Gastroesophageal sphincter (tissue), 4 donors: ENCODE results near the gene DZIP3. TPM values are rescaled to one million over a fixed set of nuclear protein-coding genes. Genes with fewer than 3 reads are reported as not detected.

Experiments
- ATAC-seq: fragments of 150-250 bp; one replicate; pipeline ENCODE4 v1.9.1; 2016; ENCODE audit warnings: mild to moderate bottlenecking, moderate library complexity
- H3K27ac ChIP-seq, 4 donors: fragments of 200-600 bp; sonication (generic) in 3 of 4; 1 replicate in 3 of 4; 2 replicates in 1 of 4; pipeline ENCODE4 v1.5.1; 2016 to 2019
- H3K27me3 ChIP-seq: fragments of 200-600 bp; sonication (generic); one replicate; pipeline ENCODE4 v1.5.1; 2019
- H3K36me3 ChIP-seq, 2 donors: fragments of 200-600 bp; sonication (generic); one replicate each; pipeline ENCODE4 v1.5.1; 2019; ENCODE audit warnings: control low read depth in 1 of 2
- H3K4me1 ChIP-seq, 3 donors: fragments of 200-600 bp; sonication (generic); 1 replicate in 2 of 3; 2 replicates in 1 of 3; pipeline ENCODE4 v1.5.1; 2016 to 2019; ENCODE audit warnings: control low read depth in 2 of 3
- H3K4me3 ChIP-seq, 2 donors: fragments of 200-600 bp; sonication (generic); one replicate each; pipeline ENCODE4 v1.5.1; 2019; ENCODE audit warnings: mild to moderate bottlenecking in 1 of 2, moderate library complexity in 1 of 2
- H3K9me3 ChIP-seq, 3 donors: fragments of 200-600 bp; sonication (generic); one replicate each; pipeline ENCODE4 v1.5.1; 2017 to 2019; ENCODE audit warnings: control low read depth in 2 of 3
- CTCF ChIP-seq, 4 experiments: fragments of 200-600 bp in 2 of 4; fragments of 450-650 bp in 2 of 4; sonication (generic) in 1 of 4; IDR thresholded peaks; one replicate each; pipeline ENCODE4 v1.5.1; 2017 to 2019; ENCODE audit warnings: antibody characterized with exemption in 4 of 4, mild to moderate bottlenecking in 2 of 4, moderate library complexity in 2 of 4
- EP300 ChIP-seq: sonication (generic); formaldehyde crosslinking; IDR thresholded peaks from one replicate; pipeline ENCODE4 v1.6.1; 2017; ENCODE audit warnings: antibody characterized with exemption, mild to moderate bottlenecking
- POLR2A ChIP-seq, 2 donors: fragments of 450-650 bp; IDR thresholded peaks; one replicate each; pipeline ENCODE4 v1.6.1; 2017; ENCODE audit warnings: antibody characterized with exemption in 2 of 2, mild to moderate bottlenecking in 2 of 2, moderate library complexity in 1 of 2
- POLR2AphosphoS5 ChIP-seq: sonication (generic); formaldehyde crosslinking; IDR thresholded peaks from one replicate; pipeline ENCODE4 v1.6.1; 2017; ENCODE audit warnings: antibody characterized with exemption
- WGBS, 2 donors: methylation state at CpG; one replicate each; pipeline ENCODE4 v1.1.5; 2018; ENCODE audit warnings: low coverage in 1 of 2; 5-methylcytosine and 5-hydroxymethylcytosine counted together
- small RNA-seq, 4 donors: library from RNA; depleted of rRNA; stranded (forward); fragments of <200 nt; gene quantifications; one replicate each; pipeline ENCODE3, GENCODE V24; 2016
- total RNA-seq, 4 donors: library from RNA; depleted of rRNA; stranded (reverse); fragments of >200 nt; gene quantifications; one replicate each; pipeline ENCODE4 v1.1.0, GENCODE V29; 2016

The DZIP3 gene
- total RNA-seq, 4 donors from 2014 or later: 8.3 to 20.5 (median 10.0) TPM

- Histone ChIP-seq H3K4me1 (no peaks in the 10 kb centered on the region), H3K27me3 (no peaks in the 10 kb centered on the region), H3K9me3 (no peaks in the 10 kb centered on the region), H3K27ac (no peak overlapping the region), H3K4me3 (no peak overlapping the region), H3K36me3 (no peaks in the 10 kb centered on the region)
- WGBS, 2 donors: 63 to 73% methylated on average over 3 of the region's 4 CpGs
- TF ChIP-seq CTCF (IDR thresholded peaks at IDR 0.05) (no peak), POLR2AphosphoS5 (no peak), EP300 (no peak), POLR2A (IDR thresholded peaks at IDR 0.05) (no peak)
- ATAC-seq: no peak
These were observed 134.6 kb downstream of the DZIP3 start for GRCh38 chr3:108724101-108724500.

GRCh38 chr3:108728105-108728504 lies 138.6 kb downstream of the DZIP3 start:
- Histone ChIP-seq H3K4me3 (no peak overlapping the region), H3K4me1 (no peaks in the 10 kb centered on the region), H3K9me3 (no peaks in the 10 kb centered on the region), H3K27ac (no peak overlapping the region), H3K36me3 (no peaks in the 10 kb centered on the region), H3K27me3 (no peaks in the 10 kb centered on the region)
- TF ChIP-seq POLR2A (IDR thresholded peaks at IDR 0.05): no peak
- no peak for TF ChIP-seq EP300
- TF ChIP-seq POLR2AphosphoS5: no peak
- TF ChIP-seq CTCF (IDR thresholded peaks at IDR 0.05): no peak
- ATAC-seq: no peak

- TF ChIP-seq POLR2A (IDR thresholded peaks at IDR 0.05): no peak
- TF ChIP-seq EP300: no peak
- no peak for TF ChIP-seq CTCF (IDR thresholded peaks at IDR 0.05)
- TF ChIP-seq POLR2AphosphoS5: no peak
- Histone ChIP-seq H3K4me1 (no peaks in the 10 kb centered on the region), H3K27me3 (no peaks in the 10 kb centered on the region), H3K4me3 (no peak overlapping the region), H3K36me3 (no peaks in the 10 kb centered on the region), H3K27ac (no peak overlapping the region), H3K9me3 (no peaks in the 10 kb centered on the region)
- 67 to 86% methylated on average over 1 of the region's 1 CpG for WGBS, 2 donors
- no peak for ATAC-seq
These were observed 139.4 kb downstream of the DZIP3 start for GRCh38 chr3:108728934-108729333.

GRCh38 chr3:108736821-108737220 lies 147.3 kb downstream of the DZIP3 start:
- Histone ChIP-seq H3K27me3 (peaks cover 14% of the 10 kb centered on the region), H3K4me3 (no peak overlapping the region), H3K36me3 (no peaks in the 10 kb centered on the region), H3K27ac (no peak overlapping the region), H3K4me1 (no peaks in the 10 kb centered on the region), H3K9me3 (no peaks in the 10 kb centered on the region)
- TF ChIP-seq EP300 (no peak), POLR2AphosphoS5 (no peak), CTCF (IDR thresholded peaks at IDR 0.05) (no peak), POLR2A (IDR thresholded peaks at IDR 0.05) (no peak)
- no peak for ATAC-seq
- WGBS, 2 donors: 58 to 71% methylated on average over 6 of the region's 6 CpGs

- no peaks in the 10 kb centered on the region for H3K4me1 ChIP-seq
- ATAC-seq: no peak
- 67 to 83% methylated on average over 1 of the region's 1 CpG for WGBS, 2 donors
- no peak for TF ChIP-seq EP300
- no peak for TF ChIP-seq POLR2AphosphoS5
- no peak for TF ChIP-seq CTCF (IDR thresholded peaks at IDR 0.05)
- no peak for TF ChIP-seq POLR2A (IDR thresholded peaks at IDR 0.05)
- no peak overlapping the region for H3K27ac ChIP-seq
- peaks cover 0 to 16% (median 0%) of the 10 kb centered on the region in 3 donors for H3K9me3 ChIP-seq
- H3K4me3 ChIP-seq: no peak overlapping the region
- H3K36me3 ChIP-seq: no peaks in the 10 kb centered on the region
- H3K27me3 ChIP-seq: no peaks in the 10 kb centered on the region
These were observed 153.4 kb downstream of the DZIP3 start for GRCh38 chr3:108742929-108743328.

Small RNA genes lying within 50 kb of the gene (small RNA-seq; reads per million reads assigned to genes)
- gene AC092185.1: 0 reads per million in 4 donors
- 0 reads per million in 4 donors for gene RF00156

Other genes starting within 250 kb of the DZIP3 start
- gene MYH15, start 79.1 kb upstream of the DZIP3 start, total RNA-seq: under 1 TPM in 1 of 4 donors, not detected in 3; 0.13 TPM
- gene CIP2A, start 284 bp upstream of the DZIP3 start, total RNA-seq: 1 to 10 TPM; 1.7 to 4.6 (median 2.4) TPM
- gene RETNLB, start 167.7 kb downstream of the DZIP3 start, total RNA-seq: not detected
- gene TRAT1, start 233.1 kb downstream of the DZIP3 start, total RNA-seq: 1 to 10 TPM in 2 of 4 donors, not detected in 2; 1.2 to 2.4 TPM